Neuronal stem cell (in vitro differentiated cells): Measurements from ENCODE around the gene ERVFRD-1. TPM values are rescaled to one million over a fixed set of nuclear protein-coding genes. Genes with fewer than 3 reads are reported as not detected.

Source experiments
- DNase-seq: peaks from one replicate; pipeline ENCODE4 v3.0.0-alpha.2; 2013; ENCODE audit warnings: low spot score
- H2AFZ ChIP-seq: one replicate; pipeline ENCODE4 v1.6.1; 2013; ENCODE audit warnings: mild to moderate bottlenecking, low read length, inconsistent platforms
- H2AK5ac ChIP-seq: 2 replicates; pipeline ENCODE4 v1.6.1; 2013; ENCODE audit warnings: low read depth, mild to moderate bottlenecking, inconsistent platforms, low read length, moderate library complexity, mixed read lengths
- H2BK120ac ChIP-seq: 2 replicates; pipeline ENCODE4 v1.6.1; 2013; ENCODE audit warnings: low read depth, mild to moderate bottlenecking, inconsistent platforms, low read length, moderate library complexity, mixed read lengths
- H2BK12ac ChIP-seq: one replicate; pipeline ENCODE4 v1.6.1; 2013; ENCODE audit warnings: low read length, inconsistent platforms
- H2BK15ac ChIP-seq: 2 replicates; pipeline ENCODE4 v1.6.1; 2013; ENCODE audit warnings: mild to moderate bottlenecking, low read length, inconsistent platforms, mixed read lengths
- H2BK5ac ChIP-seq: one replicate; pipeline ENCODE4 v1.6.1; 2013; ENCODE audit warnings: inconsistent platforms, mild to moderate bottlenecking, low read length, moderate library complexity
- H3K14ac ChIP-seq: one replicate; pipeline ENCODE4 v1.6.1; 2013; ENCODE audit warnings: low read length, inconsistent platforms
- H3K18ac ChIP-seq: 2 replicates; pipeline ENCODE4 v1.6.1; 2013; ENCODE audit warnings: low read length, inconsistent platforms
- H3K23ac ChIP-seq: 2 replicates; pipeline ENCODE4 v1.6.1; 2013; ENCODE audit warnings: low read depth, mild to moderate bottlenecking, mixed read lengths, low read length, inconsistent platforms; ENCODE audit not compliant: poor library complexity
- H3K27ac ChIP-seq: replicated peaks from 3 replicates; pipeline ENCODE4 v1.5.1; 2013; ENCODE audit warnings: low read length, inconsistent platforms
- H3K27me3 ChIP-seq, 3 experiments: 2 replicates each; pipeline ENCODE4 v1.6.1; 2013; ENCODE audit warnings: low read length in 3 of 3, mild to moderate bottlenecking in 2 of 3, inconsistent platforms in 1 of 3, low read depth in 1 of 3, mixed read lengths in 1 of 3, moderate library complexity in 1 of 3; ENCODE audit not compliant: control insufficient read depth in 3 of 3, insufficient read depth in 3 of 3
- H3K36me3 ChIP-seq, 2 donors: replicated peaks in 1 of 2; 2 replicates each; pipeline ENCODE4 v1.6.1; 2013; ENCODE audit warnings: low read length in 2 of 2; ENCODE audit not compliant: control insufficient read depth in 2 of 2, insufficient read depth in 2 of 2
- H3K4ac ChIP-seq: 2 replicates; pipeline ENCODE4 v1.6.1; 2013; ENCODE audit warnings: inconsistent platforms, mild to moderate bottlenecking, low read length, moderate library complexity
- H3K4me1 ChIP-seq, 2 donors: 1 replicate in 1 of 2; 2 replicates in 1 of 2; pipeline ENCODE4 v1.6.1; 2013; ENCODE audit warnings: low read length in 2 of 2, low read depth in 1 of 2; ENCODE audit not compliant: control insufficient read depth in 2 of 2, insufficient read depth in 1 of 2
- H3K4me2 ChIP-seq: one replicate; pipeline ENCODE4 v1.6.1; 2013; ENCODE audit warnings: mild to moderate bottlenecking, low read length, inconsistent platforms; ENCODE audit not compliant: insufficient read depth, poor library complexity, severe bottlenecking
- H3K4me3 ChIP-seq, 2 donors: 2 replicates each; pipeline ENCODE4 v1.5.1; 2013; ENCODE audit warnings: low read length in 2 of 2, mild to moderate bottlenecking in 2 of 2, inconsistent platforms in 1 of 2, moderate library complexity in 1 of 2
- H3K79me1 ChIP-seq: one replicate; pipeline ENCODE4 v1.6.1; 2013; ENCODE audit warnings: low read depth, mild to moderate bottlenecking, inconsistent platforms, low read length, moderate library complexity
- H3K9ac ChIP-seq: one replicate; pipeline ENCODE4 v1.6.1; 2013; ENCODE audit warnings: mild to moderate bottlenecking, low read depth, low read length, inconsistent platforms; ENCODE audit not compliant: poor library complexity
- H3K9me3 ChIP-seq, 2 donors: replicated peaks in 1 of 2; 2 replicates each; pipeline versions ENCODE3 to v1.6.1; 2013; ENCODE audit warnings: low read length in 2 of 2, mild to moderate bottlenecking in 2 of 2, inconsistent platforms in 1 of 2, low read depth in 1 of 2, mixed read lengths in 1 of 2, moderate library complexity in 1 of 2; ENCODE audit not compliant: control insufficient read depth in 2 of 2, insufficient read depth in 1 of 2
- H4K8ac ChIP-seq: one replicate; pipeline ENCODE4 v1.6.1; 2013; ENCODE audit warnings: low read depth, mild to moderate bottlenecking, inconsistent platforms, low read length, moderate library complexity
- H4K91ac ChIP-seq: one replicate; pipeline ENCODE4 v1.6.1; 2013; ENCODE audit warnings: low read length, low read depth, mild to moderate bottlenecking, inconsistent platforms; ENCODE audit not compliant: poor library complexity
- WGBS, 2 donors: extraction: QIAGEN DNeasy Blood & Tissue Kit; methylation state at CpG; one replicate each; pipeline ENCODE4 v1.1.7; 2013; ENCODE audit warnings: missing lambda C conversion rate in 2 of 2, mixed read lengths in 1 of 2; ENCODE audit not compliant: insufficient read length in 2 of 2, insufficient replicate concordance in 1 of 2; ENCODE audit errors: extremely low coverage in 2 of 2; 5-methylcytosine and 5-hydroxymethylcytosine counted together
- small RNA-seq: library from polyadenylated mRNA; stranded (forward); fragments of <200 nt; extraction: miRNeasy Mini kit (QIAGEN cat#:217004); gene quantifications from one replicate; pipeline ENCODE3, GENCODE V24; 2013; ENCODE audit not compliant: insufficient read depth

Gene ERVFRD-1

GRCh38 chr6:11053307-11053706 lies 58.2 kb downstream of the ERVFRD-1 start:
- H3K4ac ChIP-seq: no peak overlapping the region
- no peak overlapping the region for H2AFZ ChIP-seq
- no peaks in the 10 kb centered on the region for H3K27me3 ChIP-seq
- H3K79me1 ChIP-seq: no peaks in the 10 kb centered on the region
- no peak overlapping the region for H3K4me2 ChIP-seq
- no peak overlapping the region for H2BK120ac ChIP-seq
- no peak overlapping the region for H3K4me3 ChIP-seq
- H3K14ac ChIP-seq: no peak overlapping the region
- H4K91ac ChIP-seq: no peak overlapping the region
- H3K4me1 ChIP-seq: no peaks in the 10 kb centered on the region
- H4K8ac ChIP-seq: no peak overlapping the region
- no peak overlapping the region for H3K18ac ChIP-seq
- no peak overlapping the region for H3K9ac ChIP-seq
- DNase-seq: no peak
- no peak overlapping the region for H3K27ac ChIP-seq
- no peak overlapping the region for H2BK12ac ChIP-seq
- no peaks in the 10 kb centered on the region for H3K36me3 ChIP-seq
- WGBS, 2 donors: no CpG with 5 or more reads among the region's 5 CpGs
- H2AK5ac ChIP-seq: no peak overlapping the region
- H3K9me3 ChIP-seq: no peaks in the 10 kb centered on the region
- no peak overlapping the region for H3K23ac ChIP-seq
- H2BK5ac ChIP-seq: no peak overlapping the region
- H2BK15ac ChIP-seq: no peak overlapping the region

Small RNAs within 50 kb of the gene (small RNA-seq; reads per million reads assigned to genes)
- not detected for gene AL136139.1
